Inflammatory macrophage treated with lipopolysaccharide for 4 hours (primary cell): ENCODE results near the gene ABCB8.

Source experiments
- DNase-seq: peaks from one replicate; pipeline ENCODE4 v3.0.0-alpha.2; 2020

ABCB8 gene

DNA sequence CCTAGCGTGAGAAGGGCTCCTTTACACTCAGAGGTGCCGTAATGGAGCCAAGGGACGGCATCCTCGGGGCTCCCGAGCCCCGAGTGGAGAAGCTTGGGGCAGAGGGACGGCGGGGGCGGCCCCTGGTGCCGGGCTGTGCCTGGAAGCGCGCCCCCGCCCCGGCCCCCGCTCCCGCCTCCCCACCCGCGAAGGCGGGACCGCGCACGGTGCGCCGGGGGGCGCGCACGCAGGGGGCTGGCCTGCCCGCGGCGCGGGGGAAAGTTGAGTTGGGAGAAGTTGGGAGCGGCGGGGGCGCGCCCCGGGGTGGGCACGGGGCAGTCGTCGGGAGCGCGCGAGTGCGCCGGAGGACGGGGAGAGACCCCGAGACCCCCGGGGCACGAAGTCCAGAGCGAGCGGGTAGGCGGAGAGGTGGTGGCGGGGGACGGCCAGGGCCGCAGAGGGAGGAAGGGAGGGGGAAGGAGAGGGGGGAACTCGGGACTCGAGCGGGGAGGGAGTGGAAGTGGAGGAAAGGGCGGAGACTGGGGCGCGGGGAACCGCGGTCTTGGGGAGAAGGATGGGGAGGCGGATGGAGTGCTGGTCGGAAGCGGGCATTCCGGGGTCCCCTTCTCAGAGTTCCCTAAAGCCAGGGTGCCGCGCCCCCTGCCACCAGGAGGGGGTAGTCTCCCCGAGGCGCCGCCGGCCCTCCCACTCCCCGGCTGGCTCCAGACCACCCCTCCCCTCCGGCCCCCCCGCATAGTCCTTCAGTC is 31.3 kb downstream of the ABCB8 start, which contains the start of gene SLC4A2:
SLC4A2 (plus strand) TSS at position 223 of the 746 bp plus-strand sequence. CDS start 2,399 bp downstream, outside the sequence.
- DNase-seq, result peak; percentile 53

- no peak for DNase-seq
Observed at GRCh38 chr7:151060113-151060415, 31.8 kb downstream of the ABCB8 start.

DNA sequence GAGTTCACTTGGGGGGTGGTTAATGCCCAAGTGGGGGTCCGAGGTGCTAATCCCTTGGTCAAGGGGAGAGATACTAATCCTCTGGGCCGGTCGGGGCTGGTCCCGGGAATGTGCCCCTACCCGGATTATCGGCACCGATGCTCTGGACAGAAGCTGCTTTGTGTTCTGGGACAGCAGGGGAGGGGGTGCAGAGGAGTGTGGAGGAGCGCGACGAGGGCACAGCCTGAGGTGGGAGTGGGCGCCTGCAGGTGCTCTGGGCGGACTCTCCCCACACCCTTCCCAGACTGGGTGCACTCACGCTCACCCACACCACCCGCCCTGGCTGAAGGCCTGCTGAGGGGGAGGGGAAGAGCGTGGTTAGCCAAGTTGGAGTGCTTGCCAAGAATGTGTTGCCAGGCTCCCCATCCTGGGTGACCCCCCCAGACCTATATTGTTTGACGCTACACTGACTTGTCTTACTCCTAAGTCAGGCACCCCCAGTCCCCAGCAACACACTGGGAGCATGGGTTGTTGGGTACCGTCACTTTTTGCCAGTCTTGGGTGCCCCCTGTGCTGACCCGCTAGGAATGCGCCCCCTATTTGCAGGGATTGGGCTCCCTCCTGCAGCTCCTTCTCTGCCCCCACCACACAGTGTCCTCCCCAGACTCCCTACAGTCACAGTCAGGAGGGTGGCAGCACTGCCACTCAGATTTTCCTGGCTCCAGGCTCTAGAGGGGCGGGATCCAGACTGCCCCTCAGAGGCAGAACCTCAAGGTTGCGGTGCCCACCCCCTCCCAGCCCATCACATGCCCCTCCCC is 32.4 kb downstream of the ABCB8 start:
- DNase-seq, result peak; percentile 8

GRCh38 chr7:151061213-151062110 is 33.2 kb downstream of the ABCB8 start:
- no peak for DNase-seq

DNA sequence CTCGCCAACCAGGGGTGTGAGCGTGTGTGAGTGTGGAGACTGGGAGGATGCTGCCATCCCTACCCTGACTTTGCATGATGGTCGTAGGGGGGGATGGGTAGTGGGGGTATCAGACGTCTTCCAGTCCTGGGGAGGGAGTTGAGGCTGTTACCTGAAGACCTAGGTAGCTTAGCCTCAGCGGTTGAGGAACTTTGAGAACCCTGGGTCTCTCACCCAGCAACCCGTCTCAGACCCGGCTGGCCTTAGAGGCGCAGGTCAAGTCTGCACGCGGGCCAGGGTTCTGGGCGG is 33.8 kb downstream of the ABCB8 start:
- DNase-seq, result no peak

DNA sequence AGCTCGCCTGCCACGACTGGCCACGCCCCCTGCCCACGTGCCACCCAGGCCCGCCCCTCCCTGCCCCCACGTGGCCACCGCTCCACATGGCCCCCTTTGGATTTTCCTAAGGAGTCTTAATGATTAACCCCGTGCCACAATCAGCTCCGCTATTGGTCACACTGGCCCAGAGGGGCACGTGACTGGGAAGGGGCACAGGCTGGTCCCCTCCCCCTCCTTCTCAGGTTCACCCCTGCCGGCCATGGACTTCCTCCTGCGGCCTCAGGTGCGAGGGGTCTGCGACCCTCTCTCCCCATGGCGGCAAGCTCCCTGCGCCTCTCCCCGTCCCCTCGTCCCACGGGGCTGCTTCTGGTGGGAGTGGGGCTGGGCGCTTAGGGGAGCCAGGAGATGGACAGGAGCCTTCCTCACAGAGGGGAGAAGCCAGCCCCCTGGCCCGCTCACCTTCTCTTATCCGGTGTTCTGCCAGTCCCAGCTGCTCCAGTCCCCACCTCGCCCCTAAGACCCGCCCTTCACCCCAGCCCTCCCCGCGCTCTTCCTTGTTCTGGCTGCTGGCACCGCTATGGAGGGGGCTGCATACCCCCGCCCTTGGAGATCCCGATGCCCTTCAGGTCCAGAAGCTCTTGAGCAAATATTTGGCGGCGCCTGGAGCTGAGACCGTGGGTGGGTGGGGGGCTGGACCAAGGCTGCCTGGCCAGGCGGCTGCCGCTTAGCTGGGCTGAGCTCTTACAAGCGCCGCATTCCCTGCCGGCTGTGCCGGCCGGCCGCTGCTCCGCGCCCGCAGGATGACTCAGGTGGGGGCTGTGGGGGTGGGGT is 34.4 kb downstream of the ABCB8 start:
- DNase-seq, result no peak

- no peak for DNase-seq
Observed at GRCh38 chr7:151063212-151063561, 34.9 kb downstream of the ABCB8 start.

- DNase-seq, result no peak
Observed at GRCh38 chr7:151064454-151064853, 36.2 kb downstream of the ABCB8 start.

DNA sequence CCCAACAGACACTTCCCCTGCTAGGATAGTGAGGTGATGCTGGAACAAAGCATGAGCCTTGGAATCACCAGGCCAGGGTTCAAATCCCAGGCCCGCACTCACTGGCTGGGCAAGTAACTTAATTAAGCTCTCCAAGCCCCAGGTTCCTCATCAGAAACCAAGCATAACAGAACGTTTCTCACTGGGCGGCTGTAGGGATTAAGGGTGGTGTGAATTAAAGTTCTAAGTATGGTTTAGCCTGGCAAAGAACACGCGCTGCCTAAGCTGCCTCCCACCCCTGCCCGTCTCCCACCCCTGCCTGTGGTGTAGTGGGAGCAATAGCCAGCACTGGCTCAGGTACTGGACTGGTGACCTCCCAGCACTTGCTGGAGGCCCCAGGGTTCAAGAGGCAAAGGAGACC is 36.7 kb downstream of the ABCB8 start:
- no peak for DNase-seq

DNA sequence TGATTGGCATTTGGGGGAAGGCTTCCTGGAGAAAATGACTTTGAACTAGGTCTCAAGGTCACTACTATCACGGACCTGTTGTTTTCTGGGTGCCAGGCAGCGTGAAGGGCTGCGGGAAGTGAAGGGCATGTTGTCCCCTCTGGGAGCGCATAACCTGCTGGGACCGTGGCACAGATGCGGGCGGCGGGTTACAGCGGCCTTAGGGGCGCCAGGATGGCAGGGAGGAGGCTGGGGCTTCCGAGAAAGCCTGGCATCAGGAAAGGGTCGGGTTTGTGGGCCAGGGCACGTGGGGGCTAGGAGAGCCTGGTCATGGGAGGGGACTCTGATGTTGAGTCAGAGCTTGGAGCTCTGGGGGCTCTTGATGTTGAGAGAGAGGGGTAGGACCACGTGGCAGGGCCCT is 37.3 kb downstream of the ABCB8 start:
- no peak for DNase-seq

GRCh38 chr7:151066273-151066974 is 38.2 kb downstream of the ABCB8 start:
- DNase-seq, result no peak

DNA sequence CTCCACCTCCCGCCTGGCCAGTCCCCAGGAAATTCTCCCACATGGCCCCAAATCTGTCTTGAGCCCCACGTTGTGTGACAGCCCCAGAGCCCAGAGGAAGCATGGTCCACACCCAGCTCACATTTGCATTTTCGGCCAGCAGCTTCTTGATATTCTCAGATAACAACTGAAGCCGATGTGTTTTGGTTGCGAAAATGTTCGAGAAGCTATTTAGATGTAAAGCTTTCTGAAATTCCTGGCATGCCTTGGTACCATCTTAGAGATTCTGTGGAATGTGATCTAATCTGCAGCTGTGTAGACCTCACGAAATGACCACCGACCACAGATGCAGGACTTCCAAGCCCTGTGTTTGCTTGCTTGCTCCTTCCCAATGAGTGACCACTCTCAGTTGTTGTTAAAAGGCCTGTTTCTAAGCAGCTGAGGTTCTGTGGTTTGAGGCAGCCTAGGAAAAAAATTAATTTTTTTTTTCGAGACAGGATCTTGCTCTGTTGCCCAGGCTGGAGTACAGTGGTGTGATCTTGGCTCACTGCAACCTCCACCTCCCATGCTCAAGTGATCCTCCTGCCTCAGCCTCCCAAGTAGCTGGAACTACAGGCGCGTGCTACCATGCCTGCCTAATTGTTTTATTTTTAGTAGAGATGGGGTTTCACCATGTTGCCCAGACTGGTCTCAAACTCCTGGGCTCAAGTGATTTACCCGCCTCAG is 40.0 kb downstream of the ABCB8 start:
- no peak for DNase-seq

DNA sequence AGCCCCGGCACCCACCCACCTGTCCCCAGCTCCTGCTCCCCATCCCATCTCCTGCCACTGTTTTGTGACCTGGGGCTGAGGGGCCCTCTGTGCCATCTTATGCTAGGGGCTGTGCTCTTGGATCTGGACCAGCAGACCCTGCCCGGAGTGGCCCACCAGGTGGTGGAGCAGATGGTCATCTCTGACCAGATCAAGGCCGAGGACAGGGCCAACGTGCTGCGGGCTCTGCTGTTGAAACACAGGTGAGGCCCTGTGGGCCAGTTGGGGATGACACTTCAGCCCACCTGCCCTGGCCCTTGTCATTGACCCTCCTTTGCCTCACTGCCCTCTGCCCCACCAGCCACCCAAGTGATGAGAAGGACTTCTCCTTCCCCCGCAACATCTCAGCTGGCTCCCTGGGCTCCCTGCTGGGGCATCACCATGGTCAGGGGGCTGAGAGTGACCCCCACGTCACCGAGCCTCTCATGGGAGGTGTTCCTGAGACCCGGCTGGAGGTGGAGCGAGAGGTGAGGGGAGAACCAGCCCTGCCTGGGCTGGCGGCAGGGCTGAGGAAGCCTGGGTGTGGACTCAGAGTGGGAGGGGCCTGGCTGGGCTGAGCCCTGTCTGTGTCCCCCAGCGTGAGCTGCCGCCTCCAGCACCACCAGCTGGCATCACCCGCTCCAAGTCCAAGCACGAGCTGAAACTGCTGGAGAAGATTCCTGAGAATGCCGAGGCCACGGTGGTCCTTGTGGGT is 41.8 kb downstream of the ABCB8 start:
- DNase-seq, result no peak

DNA sequence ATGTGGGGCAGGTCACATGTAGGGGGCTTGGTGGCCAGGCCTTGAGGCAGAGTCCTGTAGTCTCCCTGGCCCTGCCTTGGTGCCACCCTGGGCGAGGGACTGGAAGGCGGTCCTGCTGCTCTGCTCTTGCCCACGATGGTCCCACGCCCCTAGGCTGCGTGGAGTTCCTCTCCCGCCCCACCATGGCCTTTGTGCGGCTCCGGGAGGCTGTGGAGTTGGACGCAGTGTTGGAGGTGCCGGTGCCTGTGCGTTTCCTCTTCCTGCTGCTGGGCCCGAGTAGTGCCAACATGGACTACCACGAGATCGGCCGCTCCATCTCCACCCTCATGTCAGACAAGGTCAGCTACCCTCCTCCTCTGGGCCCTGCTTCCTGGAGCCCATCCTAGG is 42.3 kb downstream of the ABCB8 start:
- DNase-seq, result no peak

DNA sequence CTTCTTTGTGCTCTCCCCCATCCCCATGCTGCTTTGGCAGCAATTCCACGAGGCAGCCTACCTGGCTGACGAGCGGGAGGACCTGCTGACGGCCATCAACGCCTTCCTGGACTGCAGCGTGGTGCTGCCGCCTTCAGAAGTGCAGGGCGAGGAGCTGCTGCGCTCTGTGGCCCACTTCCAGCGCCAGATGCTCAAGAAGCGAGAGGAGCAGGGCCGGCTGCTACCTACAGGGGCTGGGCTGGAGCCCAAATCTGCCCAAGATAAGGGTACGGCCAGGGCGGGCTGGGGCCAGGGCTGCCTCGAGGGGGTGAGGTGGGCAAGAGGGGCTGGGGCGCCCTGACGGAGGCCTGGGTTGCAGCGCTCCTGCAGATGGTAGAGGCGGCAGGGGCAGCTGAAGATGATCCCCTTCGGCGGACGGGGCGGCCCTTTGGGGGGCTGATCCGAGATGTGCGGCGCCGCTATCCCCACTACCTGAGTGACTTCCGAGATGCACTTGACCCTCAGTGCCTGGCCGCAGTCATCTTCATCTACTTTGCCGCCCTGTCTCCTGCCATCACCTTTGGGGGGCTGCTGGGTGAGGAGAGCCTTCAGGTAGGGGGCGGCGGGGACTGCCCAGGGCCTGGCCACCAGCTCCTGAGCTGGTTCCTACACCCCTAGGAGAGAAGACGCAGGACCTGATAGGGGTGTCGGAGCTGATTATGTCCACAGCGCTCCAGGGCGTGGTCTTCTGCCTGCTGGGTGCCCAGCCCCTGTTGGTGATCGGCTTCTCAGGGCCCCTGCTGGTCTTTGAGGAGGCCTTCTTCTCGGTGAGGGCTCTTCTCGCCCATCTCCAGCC is 43.0 kb downstream of the ABCB8 start:
- DNase-seq, result no peak

GRCh38 chr7:151073990-151074389 is 45.7 kb downstream of the ABCB8 start:
- DNase-seq, result no peak

- DNase-seq, result no peak
Observed at GRCh38 chr7:151074817-151075661, 46.8 kb downstream of the ABCB8 start.

DNA sequence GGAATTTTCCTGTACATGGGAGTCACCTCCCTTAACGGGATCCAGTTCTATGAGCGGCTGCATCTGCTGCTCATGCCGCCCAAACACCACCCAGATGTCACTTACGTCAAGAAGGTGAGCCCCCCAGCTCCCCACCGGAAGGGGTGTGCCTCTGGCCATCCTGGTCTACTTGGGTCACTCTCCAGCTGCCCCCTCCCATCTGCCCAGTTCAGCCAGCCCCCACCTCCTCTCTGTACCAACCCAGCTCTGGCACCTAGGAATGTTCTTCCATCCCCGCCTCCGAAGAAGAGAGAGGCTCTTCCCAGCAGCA is 47.4 kb downstream of the ABCB8 start:
- DNase-seq, result no peak

DNA sequence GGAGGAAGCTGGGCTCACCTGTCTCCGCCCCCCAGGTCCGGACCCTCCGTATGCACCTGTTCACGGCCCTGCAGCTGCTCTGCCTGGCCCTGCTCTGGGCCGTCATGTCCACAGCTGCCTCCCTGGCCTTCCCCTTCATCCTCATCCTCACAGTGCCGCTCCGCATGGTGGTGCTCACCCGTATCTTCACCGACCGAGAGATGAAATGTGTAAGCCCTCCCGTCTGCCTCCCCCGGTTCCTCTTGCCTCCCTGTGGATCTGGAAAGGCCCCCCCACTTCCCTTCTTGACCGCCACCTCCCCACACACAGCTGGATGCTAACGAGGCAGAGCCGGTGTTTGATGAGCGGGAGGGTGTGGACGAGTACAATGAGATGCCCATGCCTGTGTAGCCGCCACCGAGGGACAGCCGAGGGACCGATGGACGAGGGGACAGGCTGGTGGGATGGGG is 47.8 kb downstream of the ABCB8 start:
- no peak for DNase-seq
